Stimulated activated CD4-positive, alpha-beta T cell treated with anti-CD3 and anti-CD28 coated beads, Interleukin-2, amount 100 ng/mL, for 48 hours (primary cell): ENCODE data around the gene SCN3B.

Experiments used
- DNase-seq, 2 donors: peaks; one replicate each; pipeline ENCODE4 v3.0.0-alpha.2; 2020

The SCN3B gene

DNA sequence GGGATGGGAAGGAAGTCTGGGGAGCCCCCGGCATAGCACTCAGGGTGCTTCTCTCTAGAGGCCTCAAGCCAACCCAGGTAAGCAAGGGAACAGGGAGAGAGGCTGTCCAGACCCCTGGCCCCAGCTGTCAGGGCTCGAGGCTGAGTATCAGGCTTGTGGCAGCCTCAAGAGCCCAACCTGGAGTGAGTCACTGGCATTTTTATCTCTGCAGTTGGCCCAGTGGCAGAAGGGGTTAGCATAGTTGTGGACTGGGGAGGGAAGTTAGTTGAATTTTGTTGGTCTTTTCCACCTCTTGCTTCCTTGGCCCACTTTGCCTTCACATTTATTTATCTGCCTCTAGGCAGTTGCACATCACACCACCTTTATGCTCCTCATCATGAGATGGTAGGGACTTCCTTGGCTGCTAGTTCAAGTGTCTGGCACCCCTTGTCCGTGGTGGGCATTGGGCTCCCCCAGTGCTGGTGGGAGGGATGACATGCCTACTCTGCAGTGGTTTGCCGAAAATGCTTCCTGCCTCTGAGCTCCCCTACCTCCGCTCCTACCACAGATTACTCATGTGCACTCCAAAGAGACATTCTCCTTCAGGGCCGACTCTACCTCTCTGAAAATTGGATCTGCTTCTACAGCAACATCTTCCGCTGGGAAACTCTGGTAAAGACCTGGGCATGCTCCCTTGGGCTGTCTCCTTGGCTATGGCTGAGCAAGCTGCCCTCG, 60.1 kb downstream of the SCN3B start:
- DNase-seq, result no peak

DNA sequence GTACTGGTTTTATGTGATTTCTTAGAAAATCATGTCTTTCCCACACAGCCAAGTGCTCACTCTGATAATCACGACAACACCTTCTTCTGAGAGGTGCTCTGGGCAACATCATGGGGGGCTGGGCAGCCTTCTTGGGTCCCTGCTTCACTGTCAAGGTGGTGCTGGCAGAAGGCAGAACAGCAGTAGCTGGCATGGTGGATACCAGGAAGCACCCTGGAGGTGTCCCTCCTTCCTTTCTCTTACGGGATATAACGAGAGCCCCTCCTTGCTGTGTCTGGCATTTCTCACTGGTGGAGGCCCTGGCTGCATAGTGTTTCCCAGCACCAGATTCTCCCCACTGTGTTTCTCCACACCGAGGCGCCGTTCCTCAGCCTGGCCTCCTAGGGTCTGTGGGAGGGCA, 60.9 kb downstream of the SCN3B start:
- DNase-seq, result no peak

DNA sequence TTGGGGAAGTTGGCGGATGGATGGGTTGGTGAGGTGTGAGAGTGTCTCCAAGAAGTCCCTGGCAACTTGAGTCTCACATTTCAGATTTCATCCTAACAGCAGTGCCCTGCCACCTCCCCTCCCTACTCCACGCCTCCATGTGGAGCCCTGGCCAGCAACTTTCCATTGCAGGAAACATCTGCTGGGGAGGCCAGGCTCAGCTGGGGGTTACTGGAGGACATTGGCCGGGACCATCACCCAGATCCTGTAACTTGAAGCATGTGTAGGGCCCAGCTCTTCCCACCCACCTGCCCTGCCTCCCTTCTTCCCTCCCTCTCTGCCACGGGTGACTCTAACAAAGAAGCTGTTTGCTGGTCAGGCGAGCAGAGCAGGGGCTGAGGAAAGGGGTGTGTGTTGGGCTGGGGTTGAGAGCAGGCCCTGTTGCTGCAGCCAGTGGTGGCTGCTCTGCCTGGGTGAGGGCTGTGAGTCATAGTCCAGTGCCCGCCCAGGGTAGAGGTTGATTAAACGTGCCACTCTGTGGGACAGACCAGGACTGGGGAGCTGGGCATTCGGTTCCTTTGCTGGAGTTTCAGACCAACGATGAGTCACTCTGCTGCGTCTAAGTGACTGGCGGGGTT, 64.0 kb downstream of the SCN3B start:
- DNase-seq, result no peak

DNA sequence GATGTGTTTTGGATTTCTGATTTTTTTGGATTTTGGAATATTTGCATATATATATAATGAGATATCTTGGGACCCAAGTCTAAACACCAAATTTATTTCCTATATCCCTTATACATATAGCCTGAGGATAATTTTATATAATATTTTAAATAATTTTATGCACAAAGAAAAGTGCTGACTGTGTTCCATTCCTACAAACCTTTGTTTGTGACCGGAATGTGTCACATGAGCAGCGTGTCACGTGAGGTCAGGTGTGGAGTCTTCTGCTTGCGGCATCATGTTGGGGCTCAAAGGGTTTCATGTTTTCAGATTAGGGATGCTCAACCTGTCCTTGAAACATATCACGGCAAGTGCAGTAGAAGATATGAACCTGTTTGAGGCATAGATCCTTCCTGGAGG, 65.6 kb downstream of the SCN3B start:
- no peak for DNase-seq

DNA sequence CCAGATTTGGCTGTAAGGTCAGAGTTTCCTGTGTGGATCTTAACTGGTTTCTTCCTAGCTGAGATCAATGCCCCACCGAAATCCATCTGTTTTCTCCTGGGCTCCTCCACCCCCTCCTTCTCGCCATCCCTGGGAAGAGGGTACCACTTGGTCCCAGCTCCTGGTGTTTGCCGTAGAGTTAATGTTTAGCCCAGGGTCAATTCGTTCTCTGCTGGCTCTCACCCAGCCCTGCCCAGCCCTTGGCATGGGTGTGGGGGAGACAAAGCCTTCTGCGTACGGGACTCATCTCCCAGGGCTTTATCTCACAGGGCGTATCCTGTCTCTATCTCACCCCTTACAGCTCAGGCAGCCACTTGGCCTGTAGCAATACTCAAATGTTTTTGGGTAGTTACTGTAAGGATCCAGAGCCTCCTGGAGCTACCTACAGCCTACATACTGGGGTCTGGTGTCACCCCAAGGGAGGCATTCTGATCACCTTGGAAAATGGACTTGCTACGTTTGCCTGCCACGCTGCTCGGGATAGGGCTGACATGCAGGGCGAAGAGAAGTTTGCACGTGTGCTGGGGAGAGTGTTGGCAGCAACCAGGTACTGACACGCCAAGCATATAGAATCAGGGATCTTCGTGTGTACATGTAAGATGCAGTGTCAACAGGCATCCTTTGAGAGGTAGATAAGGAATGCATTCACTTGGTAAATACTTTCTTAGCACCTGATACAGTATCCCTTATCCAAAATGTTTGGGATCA, 66.1 kb downstream of the SCN3B start:
- no peak for DNase-seq

DNA sequence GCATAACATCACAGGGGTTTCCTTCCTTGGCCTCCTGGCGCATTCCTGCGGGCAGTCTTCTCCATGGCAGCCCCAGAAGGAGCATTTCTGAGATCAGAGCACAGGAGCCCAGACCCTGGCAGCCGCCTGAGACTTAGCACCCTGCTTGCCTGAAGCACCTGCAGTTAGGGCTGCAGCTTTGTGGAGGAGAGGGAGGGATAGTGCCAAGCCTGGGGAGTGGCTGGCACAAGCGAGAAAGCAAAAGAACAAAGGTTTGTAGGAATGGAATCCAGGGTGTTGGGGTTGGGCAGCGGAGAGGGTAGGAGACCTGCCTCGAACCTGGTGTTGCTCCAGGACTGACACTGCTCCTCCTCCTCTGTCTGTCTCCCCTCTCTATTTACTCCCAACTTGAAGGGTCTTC, 66.9 kb downstream of the SCN3B start:
- no peak for DNase-seq

DNA sequence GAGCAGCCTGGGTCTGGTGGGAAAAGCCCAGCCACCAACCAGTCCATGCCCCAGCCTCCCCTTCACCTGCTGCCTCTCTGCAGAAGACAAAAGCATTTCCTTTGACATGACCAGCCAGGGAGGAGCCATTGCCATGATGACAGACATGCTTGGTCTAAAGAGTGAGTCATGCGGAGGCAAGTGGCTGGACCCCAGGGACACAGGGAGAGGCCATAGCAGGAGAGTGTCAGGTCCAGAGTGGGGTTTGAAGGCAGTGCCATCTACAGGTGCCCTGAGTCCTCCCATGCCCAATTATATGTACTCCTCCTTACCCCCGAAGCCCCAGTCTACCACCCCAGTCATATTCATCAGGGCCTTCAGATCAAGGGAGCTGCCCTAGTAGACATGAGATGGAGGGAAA, 67.4 kb downstream of the SCN3B start:
- DNase-seq, result no peak

DNA sequence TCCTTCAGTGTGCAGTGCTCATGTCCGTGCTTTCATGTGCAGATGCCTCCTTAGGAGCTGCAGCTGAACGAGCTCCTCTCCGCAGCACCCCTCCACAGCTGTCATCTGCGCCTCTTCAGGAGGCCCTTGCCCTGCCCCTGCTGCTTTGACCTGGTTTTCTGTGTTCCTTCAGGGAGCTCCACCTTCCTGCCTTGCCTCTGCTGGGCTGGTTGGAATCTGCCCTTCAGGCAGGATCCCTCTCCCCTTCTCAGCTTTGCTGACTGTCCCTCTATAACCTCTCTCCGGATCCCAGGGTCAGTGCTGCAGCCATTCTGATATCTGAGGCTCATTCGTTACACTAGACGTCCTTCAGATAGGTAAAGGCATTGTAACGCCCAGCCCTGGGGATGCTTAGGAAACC, 67.9 kb downstream of the SCN3B start:
- DNase-seq, result no peak

DNA sequence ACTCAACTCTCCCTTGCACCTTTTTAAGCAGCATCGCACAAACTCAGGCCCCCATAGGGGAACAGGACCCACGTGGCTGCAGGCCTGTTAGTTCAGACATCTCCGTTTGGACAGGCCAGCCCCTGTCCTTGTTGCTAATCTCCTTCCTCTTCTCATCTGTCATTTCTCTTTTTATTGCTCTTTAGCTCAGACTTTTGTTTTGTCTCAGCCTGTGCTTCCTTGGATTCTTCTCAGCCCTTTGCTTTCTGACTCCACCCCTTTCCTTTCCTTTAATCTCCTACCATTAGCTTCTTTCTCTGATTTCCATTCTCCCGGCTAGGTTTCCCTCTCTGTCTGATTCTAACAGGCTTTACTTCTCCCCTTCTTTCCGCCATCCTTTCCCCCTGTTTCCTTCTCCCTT, 68.7 kb downstream of the SCN3B start:
- no peak for DNase-seq

DNA sequence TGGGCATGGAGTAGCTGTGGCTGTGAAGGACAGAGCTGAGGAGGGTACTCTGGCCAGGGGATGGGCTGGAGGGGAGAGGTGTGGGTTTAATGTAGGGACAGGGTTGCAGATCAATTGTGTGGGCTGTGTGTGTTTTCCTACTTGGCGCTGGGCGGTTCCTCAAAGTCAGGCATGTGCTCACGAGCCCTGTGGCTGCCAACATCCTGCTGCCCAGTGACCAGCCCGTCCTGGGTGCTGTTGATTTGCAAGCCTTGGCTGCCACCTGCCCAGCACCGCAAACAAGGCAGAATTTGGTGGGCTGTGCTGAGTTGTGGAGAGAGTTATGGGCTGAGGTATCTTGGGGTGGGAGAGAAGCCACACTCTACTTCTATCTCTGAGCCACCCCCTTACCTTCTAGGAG, 69.2 kb downstream of the SCN3B start:
- no peak for DNase-seq

DNA sequence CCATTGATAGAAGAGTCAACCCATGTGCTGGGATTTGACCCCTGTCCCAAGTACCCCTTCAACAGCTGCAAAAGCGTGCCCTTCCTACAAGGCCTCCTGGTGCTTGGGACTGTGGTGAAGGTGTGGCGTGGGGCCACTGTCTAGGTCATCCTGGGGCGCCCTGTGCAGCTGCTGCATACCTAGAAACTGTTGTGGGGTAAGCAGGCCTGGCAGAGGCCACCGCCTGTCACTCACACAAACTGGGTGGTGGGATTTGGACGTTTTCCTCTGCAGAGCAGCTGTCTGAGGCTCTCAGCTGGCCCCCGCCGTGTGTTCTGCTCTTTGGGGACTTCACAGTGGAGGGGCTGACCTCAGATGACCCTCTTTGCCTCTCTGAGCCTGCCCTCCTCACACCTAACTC, 69.7 kb downstream of the SCN3B start:
- DNase-seq, result no peak

DNA sequence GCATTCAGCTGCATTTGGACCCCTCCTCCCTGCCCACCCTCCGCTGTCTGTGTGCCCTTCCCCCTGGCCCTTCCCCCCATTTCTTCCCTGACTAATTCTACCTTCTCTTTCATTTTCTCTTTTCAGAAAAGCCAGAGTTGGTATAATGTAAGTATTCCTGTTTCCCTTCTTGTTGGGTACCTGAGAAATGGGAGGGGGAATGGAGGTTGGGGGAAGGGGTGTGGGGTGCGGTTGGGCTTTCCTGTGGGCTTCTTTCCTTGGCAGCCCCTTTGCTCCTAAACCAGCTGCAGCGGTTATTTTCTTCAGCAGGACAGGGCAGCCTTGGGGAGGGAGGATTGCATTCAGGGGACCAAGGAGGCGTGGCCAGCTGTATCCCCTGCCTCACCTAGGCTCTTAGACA, 70.2 kb downstream of the SCN3B start:
- no peak for DNase-seq

DNA sequence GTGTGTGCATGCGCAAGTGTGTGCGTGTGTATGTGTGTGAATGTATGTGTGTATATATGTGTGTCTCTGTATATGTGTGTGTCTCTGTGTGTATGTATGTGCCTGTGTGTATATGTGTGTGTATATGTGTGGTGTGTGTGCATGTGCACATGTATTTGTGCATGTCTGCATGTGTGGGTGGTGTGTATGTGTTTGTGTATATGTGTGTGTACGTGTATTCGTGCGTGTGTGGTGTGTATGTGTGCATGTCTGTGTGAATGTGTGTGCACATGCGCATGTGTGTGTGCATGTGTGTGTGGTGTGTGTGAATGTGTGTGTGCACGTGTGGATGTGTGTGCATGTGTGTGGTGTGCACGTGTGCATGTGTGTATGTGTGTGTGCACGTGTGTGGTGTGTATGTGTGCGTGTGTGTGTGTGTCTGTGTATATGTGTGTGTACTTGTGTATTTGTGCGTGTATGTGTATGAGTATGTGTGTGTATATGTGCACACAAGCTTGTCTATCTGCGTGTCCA, 71.4 kb downstream of the SCN3B start:
- DNase-seq, result no peak

DNA sequence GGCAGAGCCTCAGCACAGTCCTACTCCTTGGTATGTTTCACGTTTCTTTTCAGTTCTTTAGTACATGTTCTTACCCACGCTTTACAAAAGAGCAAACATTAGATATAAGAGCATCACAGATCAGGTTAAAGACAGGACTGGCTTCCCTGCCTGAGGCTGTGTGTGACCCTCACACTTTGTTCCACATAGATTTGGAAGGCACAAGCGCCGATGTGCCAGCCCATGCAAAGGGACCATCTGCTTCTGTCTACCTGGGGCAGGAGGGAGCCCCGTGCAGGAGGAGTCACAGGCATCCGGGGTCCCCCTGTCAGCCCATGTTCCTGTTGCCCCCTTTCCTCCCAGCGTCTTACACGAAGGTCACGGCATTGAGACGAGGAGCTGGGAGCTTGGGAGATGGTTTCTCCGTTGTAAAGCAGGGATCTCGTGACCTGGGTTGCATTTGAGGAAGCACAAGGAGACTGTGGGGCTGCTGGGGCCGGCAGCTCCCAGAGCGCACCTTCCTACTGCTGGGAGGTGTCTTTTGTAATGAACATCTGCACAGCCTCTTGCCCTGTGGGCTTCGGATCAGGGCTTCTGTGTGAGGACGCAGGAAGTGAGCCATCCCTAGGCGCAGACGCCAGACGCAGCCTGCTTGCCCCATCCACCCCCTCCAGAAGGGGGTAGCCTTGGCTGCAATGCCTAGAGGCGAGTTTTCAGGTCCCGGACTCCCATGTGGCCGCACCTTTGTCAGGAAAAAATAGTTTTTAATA, 72.6 kb downstream of the SCN3B start:
- DNase-seq, result no peak

DNA sequence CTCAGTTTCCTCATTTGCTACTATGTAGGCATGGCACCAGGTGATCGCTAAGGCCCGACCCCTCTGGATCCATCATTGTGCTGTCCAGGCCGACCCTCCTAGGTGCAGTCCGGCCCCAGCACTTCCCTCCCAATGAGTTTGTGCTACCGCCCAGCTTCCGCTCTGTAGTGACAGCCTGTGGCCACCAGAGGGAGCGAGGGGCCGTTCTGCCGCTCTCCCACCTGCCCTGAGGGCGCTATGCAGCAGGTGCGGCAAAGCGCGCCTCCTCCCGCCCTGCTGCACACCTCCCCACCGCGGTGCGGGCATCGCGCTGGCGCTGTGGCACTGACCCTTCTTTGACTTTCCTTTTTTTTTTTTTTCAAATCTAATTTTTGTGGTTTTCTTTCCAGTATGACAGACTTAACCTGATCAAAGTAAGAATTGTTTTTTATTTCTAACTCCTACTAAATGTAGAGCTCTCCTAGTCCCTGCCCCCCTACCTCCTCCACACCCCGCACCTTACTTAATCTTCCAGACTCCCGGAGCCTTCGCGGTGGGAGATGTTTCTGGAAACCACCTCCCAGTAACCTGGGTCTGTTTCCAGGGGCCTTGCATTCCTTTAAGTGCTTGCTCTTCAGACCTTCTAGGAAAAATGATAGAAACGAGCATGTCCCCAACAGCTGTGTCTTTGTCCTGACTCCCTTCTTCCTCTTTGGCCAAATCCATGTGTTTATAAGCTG, 73.7 kb downstream of the SCN3B start:
- peak; percentile 61 to 71 for DNase-seq

DNA sequence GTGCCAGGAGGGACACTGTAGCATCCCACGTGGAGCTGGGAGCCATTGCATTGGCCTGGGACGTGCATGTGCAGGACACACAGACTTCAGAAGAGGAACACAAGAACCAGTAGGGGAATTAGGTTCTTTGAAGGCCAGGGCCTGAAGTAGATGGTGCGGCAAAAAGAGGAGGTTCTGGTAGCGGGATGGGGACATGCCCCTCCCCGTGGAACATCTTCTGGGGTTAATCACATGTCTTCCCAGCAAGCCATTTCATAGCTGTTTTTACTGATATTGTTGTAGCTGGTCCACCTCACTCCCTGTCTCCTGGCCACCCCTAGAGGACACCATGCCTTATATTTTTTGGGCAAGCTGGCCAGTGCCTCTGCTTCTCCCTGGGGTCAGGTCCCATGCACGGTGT, 74.3 kb downstream of the SCN3B start:
- no peak for DNase-seq

DNA sequence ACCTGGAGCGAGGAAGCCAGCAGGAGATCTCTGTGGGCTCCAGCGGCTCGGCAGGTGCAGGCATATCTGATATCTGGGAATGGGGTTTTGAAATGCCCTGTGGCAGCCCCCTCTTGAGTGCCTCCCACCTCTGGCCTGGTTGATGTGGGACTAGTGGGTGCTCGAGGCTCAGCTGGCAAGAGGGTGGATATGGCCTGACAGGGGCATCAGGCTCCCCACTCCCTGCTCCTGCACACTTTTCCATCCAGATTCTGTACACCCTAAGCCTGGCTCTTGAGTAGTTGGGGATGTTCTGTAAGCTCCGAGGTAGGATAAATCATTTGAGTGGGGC, 75.0 kb downstream of the SCN3B start:
- no peak for DNase-seq
